WTC11 (cell line): Measurements from ENCODE around the gene RELCH. TPM values are rescaled to one million over a fixed set of nuclear protein-coding genes. Genes with fewer than 3 reads are reported as not detected.

Experiments used
- ATAC-seq: fragments of 200-7000 bp; cut with Tn5 transposase; 2 replicates; pipeline ENCODE4 v1.10.0; 2021; ENCODE audit warnings: mild to moderate bottlenecking, moderate library complexity
- CTCF ChIA-PET: fragments of 300-600 bp; sonication (Branson Sonifier 250); formaldehyde crosslinking; loops from one replicate; lab custom pipeline; 2021; ENCODE audit warnings: antibody characterized with exemption; lab: Charles Lee
- POLR2A ChIA-PET: fragments of 350-600 bp; sonication (Branson Sonifier 250); formaldehyde crosslinking; loops from one replicate; lab custom pipeline; 2021; ENCODE audit warnings: antibody characterized with exemption; lab: Charles Lee
- DNase-seq: peaks from one replicate; pipeline ENCODE4 v3.0.0; 2021; ENCODE audit warnings: low spot score
- H3K27ac Mint-ChIP-seq: 2 replicates; pipeline ENCODE4 v1.8.0; 2021; ENCODE audit warnings: mixed read lengths
- H3K27me3 Mint-ChIP-seq: 2 replicates; pipeline ENCODE4 v1.8.0; 2021; ENCODE audit warnings: low read depth, mild to moderate bottlenecking, moderate library complexity, mixed read lengths
- H3K36me3 Mint-ChIP-seq: 2 replicates; pipeline ENCODE4 v1.8.0; 2021; ENCODE audit warnings: mixed read lengths
- H3K4me1 Mint-ChIP-seq: 2 replicates; pipeline ENCODE4 v1.8.0; 2022; ENCODE audit warnings: mixed read lengths
- H3K4me3 Mint-ChIP-seq: 2 replicates; pipeline ENCODE4 v1.8.0; 2021; ENCODE audit warnings: mild to moderate bottlenecking, moderate library complexity, mixed read lengths
- H3K9me3 Mint-ChIP-seq: 2 replicates; pipeline ENCODE4 v1.8.0; 2021; ENCODE audit warnings: mixed read lengths
- ATF2 ChIP-seq: sonication (generic); formaldehyde crosslinking; IDR thresholded peaks from 2 replicates; pipeline ENCODE4 v1.8.1; 2022; ENCODE audit warnings: low read depth, missing genetic modification reagents, borderline replicate concordance
- CREM ChIP-seq: sonication (generic); formaldehyde crosslinking; IDR thresholded peaks from 2 replicates; pipeline ENCODE4 v1.8.1; 2022; ENCODE audit warnings: mild to moderate bottlenecking, missing genetic modification reagents, moderate library complexity
- GRHL2 ChIP-seq: fragments of 250-450 bp; sonication (Bioruptor Pico); IDR thresholded peaks from 2 replicates; pipeline ENCODE4 v1.8.0; 2022; ENCODE audit warnings: mild to moderate bottlenecking, moderate library complexity; ENCODE audit not compliant: insufficient replicate concordance, severe bottlenecking
- GTF2I ChIP-seq: fragments of 250-450 bp; sonication (Bioruptor Pico); conservative IDR thresholded peaks from 2 replicates; pipeline ENCODE4 v1.4.0; 2021; ENCODE audit warnings: mild to moderate bottlenecking
- HMGXB4 ChIP-seq: sonication (generic); formaldehyde crosslinking; IDR thresholded peaks from 2 replicates; pipeline ENCODE4 v1.8.1; 2023; ENCODE audit warnings: mild to moderate bottlenecking, moderate library complexity, missing genetic modification reagents
- KAT7 ChIP-seq: sonication (generic); formaldehyde crosslinking; IDR thresholded peaks from 2 replicates; pipeline ENCODE4 v1.8.1; 2023; ENCODE audit warnings: missing genetic modification reagents, mild to moderate bottlenecking, borderline replicate concordance
- TCF7 ChIP-seq: sonication (generic); formaldehyde crosslinking; IDR thresholded peaks from 2 replicates; pipeline ENCODE4 v1.8.0; 2022; ENCODE audit warnings: mild to moderate bottlenecking, low read depth, missing genetic modification reagents, moderate library complexity
- ZNF138 ChIP-seq: sonication (generic); formaldehyde crosslinking; conservative IDR thresholded peaks from 2 replicates; pipeline ENCODE4 v1.8.1; 2022; ENCODE audit warnings: mild to moderate bottlenecking, moderate library complexity, missing genetic modification reagents
- ZNF263 ChIP-seq: sonication (generic); formaldehyde crosslinking; IDR thresholded peaks from 2 replicates; pipeline ENCODE4 v1.8.1; 2022; ENCODE audit warnings: low read depth, mild to moderate bottlenecking, moderate library complexity, missing genetic modification reagents
- ZNF425 ChIP-seq: fragments of 250-450 bp; sonication (Bioruptor Pico); conservative IDR thresholded peaks from 2 replicates; pipeline ENCODE4 v1.9.0; 2021; ENCODE audit warnings: mild to moderate bottlenecking
- total RNA-seq: library from RNA; stranded (reverse); gene quantifications from 3 replicates; pipeline ENCODE4 v1.2.3, GENCODE V29; 2021
- TF ChIP-seq, protein P1 (sequence below): sonication (generic); formaldehyde crosslinking; IDR thresholded peaks from 2 replicates; pipeline ENCODE4 v1.8.1; 2023; ENCODE audit warnings: mild to moderate bottlenecking, missing genetic modification reagents
- TF ChIP-seq, protein P2 (sequence below): sonication (generic); formaldehyde crosslinking; IDR thresholded peaks from 2 replicates; pipeline ENCODE4 v1.8.0; 2023; ENCODE audit warnings: mild to moderate bottlenecking, missing genetic modification reagents
- TF ChIP-seq, protein P3 (sequence below): fragments of 250-450 bp; sonication (Bioruptor Pico); IDR thresholded peaks from 2 replicates; pipeline ENCODE4 v1.9.0; 2021; ENCODE audit warnings: mild to moderate bottlenecking, borderline replicate concordance
- TF ChIP-seq, protein P4 (sequence below): sonication (generic); formaldehyde crosslinking; IDR thresholded peaks from 2 replicates; pipeline ENCODE4 v1.8.0; 2022; ENCODE audit warnings: mild to moderate bottlenecking, missing genetic modification reagents
- TF ChIP-seq, protein P5 (sequence below): sonication (generic); formaldehyde crosslinking; IDR thresholded peaks from 2 replicates; pipeline ENCODE4 v1.8.0; 2023; ENCODE audit warnings: missing genetic modification reagents, mild to moderate bottlenecking, borderline replicate concordance

Gene RELCH
- total RNA-seq, 1 experiment from 2014 or later: 30.2 TPM

DNA sequence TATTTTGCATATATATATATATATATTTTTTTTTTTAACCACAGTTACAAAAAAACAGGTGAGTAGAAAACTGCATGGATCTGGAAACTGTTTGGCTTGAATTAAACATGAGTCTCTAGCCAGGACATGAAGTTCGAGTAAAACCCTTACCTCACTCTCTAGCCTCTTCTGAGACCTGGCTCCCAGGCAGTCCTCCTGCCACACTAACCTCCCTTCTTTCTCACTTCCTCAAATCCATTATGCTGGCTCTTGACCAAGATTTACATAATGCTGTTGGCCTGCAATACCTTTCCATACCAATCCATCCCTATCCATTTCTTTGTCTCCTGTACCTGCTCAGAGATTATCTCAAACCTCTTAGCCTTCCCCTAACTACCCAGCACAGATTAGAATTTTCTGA, 34.2 kb upstream of the RELCH start:
- ChIA-PET CTCF (no interaction called here), POLR2A (no interaction called here)
- no peaks in the 10 kb centered on the region; the same call in 1 of the 2 replicates for H3K36me3 Mint-ChIP-seq
- no peak overlapping the region for H3K4me3 Mint-ChIP-seq
- H3K9me3 Mint-ChIP-seq: no peaks in the 10 kb centered on the region
- no peaks in the 10 kb centered on the region for H3K27me3 Mint-ChIP-seq
- DNase-seq (no peak), ATAC-seq (peak; percentile 80)
- TF ChIP-seq, protein P1, sequence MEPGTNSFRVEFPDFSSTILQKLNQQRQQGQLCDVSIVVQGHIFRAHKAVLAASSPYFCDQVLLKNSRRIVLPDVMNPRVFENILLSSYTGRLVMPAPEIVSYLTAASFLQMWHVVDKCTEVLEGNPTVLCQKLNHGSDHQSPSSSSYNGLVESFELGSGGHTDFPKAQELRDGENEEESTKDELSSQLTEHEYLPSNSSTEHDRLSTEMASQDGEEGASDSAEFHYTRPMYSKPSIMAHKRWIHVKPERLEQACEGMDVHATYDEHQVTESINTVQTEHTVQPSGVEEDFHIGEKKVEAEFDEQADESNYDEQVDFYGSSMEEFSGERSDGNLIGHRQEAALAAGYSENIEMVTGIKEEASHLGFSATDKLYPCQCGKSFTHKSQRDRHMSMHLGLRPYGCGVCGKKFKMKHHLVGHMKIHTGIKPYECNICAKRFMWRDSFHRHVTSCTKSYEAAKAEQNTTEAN: no peak
- TF ChIP-seq CREM (CRISPR knock-in tag): no peak
- no peak for TF ChIP-seq HMGXB4 (CRISPR knock-in tag)
- TF ChIP-seq ZNF425 (CRISPR knock-in tag): no peak
- TF ChIP-seq, protein P2, sequence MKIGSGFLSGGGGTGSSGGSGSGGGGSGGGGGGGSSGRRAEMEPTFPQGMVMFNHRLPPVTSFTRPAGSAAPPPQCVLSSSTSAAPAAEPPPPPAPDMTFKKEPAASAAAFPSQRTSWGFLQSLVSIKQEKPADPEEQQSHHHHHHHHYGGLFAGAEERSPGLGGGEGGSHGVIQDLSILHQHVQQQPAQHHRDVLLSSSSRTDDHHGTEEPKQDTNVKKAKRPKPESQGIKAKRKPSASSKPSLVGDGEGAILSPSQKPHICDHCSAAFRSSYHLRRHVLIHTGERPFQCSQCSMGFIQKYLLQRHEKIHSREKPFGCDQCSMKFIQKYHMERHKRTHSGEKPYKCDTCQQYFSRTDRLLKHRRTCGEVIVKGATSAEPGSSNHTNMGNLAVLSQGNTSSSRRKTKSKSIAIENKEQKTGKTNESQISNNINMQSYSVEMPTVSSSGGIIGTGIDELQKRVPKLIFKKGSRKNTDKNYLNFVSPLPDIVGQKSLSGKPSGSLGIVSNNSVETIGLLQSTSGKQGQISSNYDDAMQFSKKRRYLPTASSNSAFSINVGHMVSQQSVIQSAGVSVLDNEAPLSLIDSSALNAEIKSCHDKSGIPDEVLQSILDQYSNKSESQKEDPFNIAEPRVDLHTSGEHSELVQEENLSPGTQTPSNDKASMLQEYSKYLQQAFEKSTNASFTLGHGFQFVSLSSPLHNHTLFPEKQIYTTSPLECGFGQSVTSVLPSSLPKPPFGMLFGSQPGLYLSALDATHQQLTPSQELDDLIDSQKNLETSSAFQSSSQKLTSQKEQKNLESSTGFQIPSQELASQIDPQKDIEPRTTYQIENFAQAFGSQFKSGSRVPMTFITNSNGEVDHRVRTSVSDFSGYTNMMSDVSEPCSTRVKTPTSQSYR (CRISPR knock-in tag): no peak
- no peak for TF ChIP-seq ZNF138
- TF ChIP-seq GTF2I: no peak
- no peak for TF ChIP-seq ZNF263 (CRISPR knock-in tag)
- no peak for TF ChIP-seq GRHL2 (CRISPR knock-in tag)
- TF ChIP-seq ATF2 (CRISPR knock-in tag): no peak
- TF ChIP-seq TCF7 (CRISPR knock-in tag): no peak
- TF ChIP-seq, protein P3, sequence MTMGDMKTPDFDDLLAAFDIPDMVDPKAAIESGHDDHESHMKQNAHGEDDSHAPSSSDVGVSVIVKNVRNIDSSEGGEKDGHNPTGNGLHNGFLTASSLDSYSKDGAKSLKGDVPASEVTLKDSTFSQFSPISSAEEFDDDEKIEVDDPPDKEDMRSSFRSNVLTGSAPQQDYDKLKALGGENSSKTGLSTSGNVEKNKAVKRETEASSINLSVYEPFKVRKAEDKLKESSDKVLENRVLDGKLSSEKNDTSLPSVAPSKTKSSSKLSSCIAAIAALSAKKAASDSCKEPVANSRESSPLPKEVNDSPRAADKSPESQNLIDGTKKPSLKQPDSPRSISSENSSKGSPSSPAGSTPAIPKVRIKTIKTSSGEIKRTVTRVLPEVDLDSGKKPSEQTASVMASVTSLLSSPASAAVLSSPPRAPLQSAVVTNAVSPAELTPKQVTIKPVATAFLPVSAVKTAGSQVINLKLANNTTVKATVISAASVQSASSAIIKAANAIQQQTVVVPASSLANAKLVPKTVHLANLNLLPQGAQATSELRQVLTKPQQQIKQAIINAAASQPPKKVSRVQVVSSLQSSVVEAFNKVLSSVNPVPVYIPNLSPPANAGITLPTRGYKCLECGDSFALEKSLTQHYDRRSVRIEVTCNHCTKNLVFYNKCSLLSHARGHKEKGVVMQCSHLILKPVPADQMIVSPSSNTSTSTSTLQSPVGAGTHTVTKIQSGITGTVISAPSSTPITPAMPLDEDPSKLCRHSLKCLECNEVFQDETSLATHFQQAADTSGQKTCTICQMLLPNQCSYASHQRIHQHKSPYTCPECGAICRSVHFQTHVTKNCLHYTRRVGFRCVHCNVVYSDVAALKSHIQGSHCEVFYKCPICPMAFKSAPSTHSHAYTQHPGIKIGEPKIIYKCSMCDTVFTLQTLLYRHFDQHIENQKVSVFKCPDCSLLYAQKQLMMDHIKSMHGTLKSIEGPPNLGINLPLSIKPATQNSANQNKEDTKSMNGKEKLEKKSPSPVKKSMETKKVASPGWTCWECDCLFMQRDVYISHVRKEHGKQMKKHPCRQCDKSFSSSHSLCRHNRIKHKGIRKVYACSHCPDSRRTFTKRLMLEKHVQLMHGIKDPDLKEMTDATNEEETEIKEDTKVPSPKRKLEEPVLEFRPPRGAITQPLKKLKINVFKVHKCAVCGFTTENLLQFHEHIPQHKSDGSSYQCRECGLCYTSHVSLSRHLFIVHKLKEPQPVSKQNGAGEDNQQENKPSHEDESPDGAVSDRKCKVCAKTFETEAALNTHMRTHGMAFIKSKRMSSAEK (CRISPR knock-in tag): no peak
- TF ChIP-seq, protein P4, sequence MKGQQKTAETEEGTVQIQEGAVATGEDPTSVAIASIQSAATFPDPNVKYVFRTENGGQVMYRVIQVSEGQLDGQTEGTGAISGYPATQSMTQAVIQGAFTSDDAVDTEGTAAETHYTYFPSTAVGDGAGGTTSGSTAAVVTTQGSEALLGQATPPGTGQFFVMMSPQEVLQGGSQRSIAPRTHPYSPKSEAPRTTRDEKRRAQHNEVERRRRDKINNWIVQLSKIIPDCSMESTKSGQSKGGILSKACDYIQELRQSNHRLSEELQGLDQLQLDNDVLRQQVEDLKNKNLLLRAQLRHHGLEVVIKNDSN: no peak
- TF ChIP-seq KAT7 (CRISPR knock-in tag): no peak
- TF ChIP-seq, protein P5, sequence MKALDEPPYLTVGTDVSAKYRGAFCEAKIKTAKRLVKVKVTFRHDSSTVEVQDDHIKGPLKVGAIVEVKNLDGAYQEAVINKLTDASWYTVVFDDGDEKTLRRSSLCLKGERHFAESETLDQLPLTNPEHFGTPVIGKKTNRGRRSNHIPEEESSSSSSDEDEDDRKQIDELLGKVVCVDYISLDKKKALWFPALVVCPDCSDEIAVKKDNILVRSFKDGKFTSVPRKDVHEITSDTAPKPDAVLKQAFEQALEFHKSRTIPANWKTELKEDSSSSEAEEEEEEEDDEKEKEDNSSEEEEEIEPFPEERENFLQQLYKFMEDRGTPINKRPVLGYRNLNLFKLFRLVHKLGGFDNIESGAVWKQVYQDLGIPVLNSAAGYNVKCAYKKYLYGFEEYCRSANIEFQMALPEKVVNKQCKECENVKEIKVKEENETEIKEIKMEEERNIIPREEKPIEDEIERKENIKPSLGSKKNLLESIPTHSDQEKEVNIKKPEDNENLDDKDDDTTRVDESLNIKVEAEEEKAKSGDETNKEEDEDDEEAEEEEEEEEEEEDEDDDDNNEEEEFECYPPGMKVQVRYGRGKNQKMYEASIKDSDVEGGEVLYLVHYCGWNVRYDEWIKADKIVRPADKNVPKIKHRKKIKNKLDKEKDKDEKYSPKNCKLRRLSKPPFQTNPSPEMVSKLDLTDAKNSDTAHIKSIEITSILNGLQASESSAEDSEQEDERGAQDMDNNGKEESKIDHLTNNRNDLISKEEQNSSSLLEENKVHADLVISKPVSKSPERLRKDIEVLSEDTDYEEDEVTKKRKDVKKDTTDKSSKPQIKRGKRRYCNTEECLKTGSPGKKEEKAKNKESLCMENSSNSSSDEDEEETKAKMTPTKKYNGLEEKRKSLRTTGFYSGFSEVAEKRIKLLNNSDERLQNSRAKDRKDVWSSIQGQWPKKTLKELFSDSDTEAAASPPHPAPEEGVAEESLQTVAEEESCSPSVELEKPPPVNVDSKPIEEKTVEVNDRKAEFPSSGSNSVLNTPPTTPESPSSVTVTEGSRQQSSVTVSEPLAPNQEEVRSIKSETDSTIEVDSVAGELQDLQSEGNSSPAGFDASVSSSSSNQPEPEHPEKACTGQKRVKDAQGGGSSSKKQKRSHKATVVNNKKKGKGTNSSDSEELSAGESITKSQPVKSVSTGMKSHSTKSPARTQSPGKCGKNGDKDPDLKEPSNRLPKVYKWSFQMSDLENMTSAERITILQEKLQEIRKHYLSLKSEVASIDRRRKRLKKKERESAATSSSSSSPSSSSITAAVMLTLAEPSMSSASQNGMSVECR (CRISPR knock-in tag): no peak
- H3K27ac Mint-ChIP-seq: no peak overlapping the region
- peaks cover 5% of the 10 kb centered on the region for H3K4me1 Mint-ChIP-seq
